Mesothelial cell of epicardium (in vitro differentiated cells): Measurements from ENCODE around the gene SAP30BP. TPM values are rescaled to one million over a fixed set of nuclear protein-coding genes. Genes with fewer than 3 reads are reported as not detected.

Source experiments
- DNase-seq, 2 experiments: peaks; one replicate each; pipeline ENCODE4 v3.0.0; 2021; ENCODE audit warnings: low spot score in 2 of 2; ENCODE audit not compliant: unreplicated experiment in 2 of 2
- H3K27ac Mint-ChIP-seq: 2 replicates; pipeline ENCODE4 v1.8.0; 2021; ENCODE audit warnings: mixed read lengths
- H3K27me3 Mint-ChIP-seq: 2 replicates; pipeline ENCODE4 v1.8.0; 2021; ENCODE audit warnings: low read depth, mixed read lengths
- H3K36me3 Mint-ChIP-seq: 2 replicates; pipeline ENCODE4 v1.8.0; 2021; ENCODE audit warnings: mixed read lengths
- H3K4me1 Mint-ChIP-seq: 2 replicates; pipeline ENCODE4 v1.8.0; 2021; ENCODE audit warnings: mixed read lengths
- H3K4me3 Mint-ChIP-seq: 2 replicates; pipeline ENCODE4 v1.8.0; 2021; ENCODE audit warnings: mild to moderate bottlenecking, moderate library complexity, mixed read lengths
- H3K9me3 Mint-ChIP-seq: 2 replicates; pipeline ENCODE4 v1.8.0; 2021; ENCODE audit warnings: mixed read lengths
- CTCF ChIP-seq: fragments of 200-600 bp; sonication (generic); IDR thresholded peaks from one replicate; pipeline ENCODE4 v1.5.0; 2021; ENCODE audit warnings: antibody characterized with exemption; ENCODE audit not compliant: unreplicated experiment
- total RNA-seq: library from RNA; stranded (reverse); gene quantifications from 3 replicates; pipeline ENCODE4 v1.2.1, GENCODE V29; 2021

Gene SAP30BP
- total RNA-seq, 1 donor from 2014 or later = 96.0 TPM

GRCh38 chr17:75646638-75646992, 20.5 kb upstream of the SAP30BP start:
- Mint-ChIP-seq H3K4me3 (no peak overlapping the region), H3K9me3 (no peaks in the 10 kb centered on the region), H3K27ac (peak overlapping the region; percentile 96), H3K4me1 (peaks cover 34% of the 10 kb centered on the region), H3K27me3 (no peaks in the 10 kb centered on the region), H3K36me3 (peaks cover 18% of the 10 kb centered on the region)
- no peak for DNase-seq
- TF ChIP-seq CTCF = no peak

- DNase-seq = no peak
- H3K27ac Mint-ChIP-seq = peak overlapping the region; percentile 96
- H3K9me3 Mint-ChIP-seq = no peaks in the 10 kb centered on the region
- H3K4me3 Mint-ChIP-seq = no peak overlapping the region
- H3K36me3 Mint-ChIP-seq = peaks cover 18% of the 10 kb centered on the region
- H3K27me3 Mint-ChIP-seq = no peaks in the 10 kb centered on the region
- peaks cover 29% of the 10 kb centered on the region for H3K4me1 Mint-ChIP-seq
- TF ChIP-seq CTCF = no peak
These were observed 20.1 kb upstream of the SAP30BP start for GRCh38 chr17:75647061-75647460.

GRCh38 chr17:75647921-75648320, 19.2 kb upstream of the SAP30BP start:
- peaks cover 20% of the 10 kb centered on the region for H3K36me3 Mint-ChIP-seq
- H3K4me1 Mint-ChIP-seq = peaks cover 23% of the 10 kb centered on the region
- DNase-seq = no peak
- no peaks in the 10 kb centered on the region for H3K27me3 Mint-ChIP-seq
- H3K9me3 Mint-ChIP-seq = no peaks in the 10 kb centered on the region
- peak overlapping the region; percentile 88 for H3K27ac Mint-ChIP-seq
- H3K4me3 Mint-ChIP-seq = no peak overlapping the region
- TF ChIP-seq CTCF = no peak

DNA sequence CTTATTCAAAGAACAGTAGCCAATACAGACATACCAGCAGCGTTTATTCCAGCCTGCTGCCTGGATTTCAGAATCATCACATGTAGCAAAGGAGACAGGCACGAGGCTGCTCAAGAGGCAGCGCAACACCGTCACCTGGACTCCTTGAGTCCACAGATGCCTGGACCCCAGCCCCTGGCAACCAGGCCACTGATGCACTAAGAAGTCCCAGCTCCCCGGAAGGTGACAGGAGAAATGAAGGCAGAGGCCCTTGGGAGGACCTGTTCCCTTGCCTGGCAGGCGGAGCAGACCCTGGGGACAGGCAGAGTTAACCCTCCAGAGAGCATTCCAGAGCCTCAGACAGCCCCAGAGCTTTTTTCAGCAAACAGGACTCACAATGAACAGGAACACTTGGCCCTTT, 17.5 kb upstream of the SAP30BP start:
- no peaks in the 10 kb centered on the region for H3K9me3 Mint-ChIP-seq
- no peak for DNase-seq
- peaks cover 22% of the 10 kb centered on the region for H3K4me1 Mint-ChIP-seq
- H3K4me3 Mint-ChIP-seq = no peak overlapping the region
- H3K36me3 Mint-ChIP-seq = peaks cover 24% of the 10 kb centered on the region
- no peaks in the 10 kb centered on the region for H3K27me3 Mint-ChIP-seq
- TF ChIP-seq CTCF = no peak
- H3K27ac Mint-ChIP-seq = no peak overlapping the region

DNA sequence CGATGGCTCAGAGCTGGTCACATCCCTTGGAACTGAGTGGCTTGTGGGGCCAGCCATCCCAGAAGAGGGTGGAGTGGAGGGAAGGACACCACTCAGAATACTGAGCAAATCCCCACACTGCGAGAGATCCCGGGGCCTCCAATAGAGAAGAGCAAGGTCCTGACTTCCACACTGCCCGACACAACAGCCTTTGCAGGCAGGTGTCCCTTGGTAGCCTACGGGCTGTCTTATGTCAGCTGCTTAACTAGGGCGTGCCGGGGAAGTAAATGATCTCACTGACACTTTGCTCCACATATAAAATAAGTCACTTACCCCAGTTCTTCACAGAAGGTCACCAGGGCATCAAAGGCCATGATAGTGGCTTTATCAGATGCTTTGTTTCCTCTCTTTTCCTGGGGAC, 16.3 kb upstream of the SAP30BP start:
- Mint-ChIP-seq H3K9me3 (no peaks in the 10 kb centered on the region), H3K4me1 (peaks cover 10% of the 10 kb centered on the region), H3K36me3 (peaks cover 24% of the 10 kb centered on the region), H3K27ac (no peak overlapping the region), H3K27me3 (no peaks in the 10 kb centered on the region), H3K4me3 (no peak overlapping the region)
- TF ChIP-seq CTCF = no peak
- no peak for DNase-seq

- peaks cover 32% of the 10 kb centered on the region for H3K36me3 Mint-ChIP-seq
- no peaks in the 10 kb centered on the region for H3K9me3 Mint-ChIP-seq
- no peak for TF ChIP-seq CTCF
These were observed 14.8 kb upstream of the SAP30BP start for GRCh38 chr17:75652341-75652740.

More at GRCh38 chr17:75652341-75652740, 14.8 kb upstream of the SAP30BP start:
- Mint-ChIP-seq H3K27me3 (no peaks in the 10 kb centered on the region), H3K27ac (peak overlapping the region; percentile 30), H3K4me3 (no peak overlapping the region), H3K4me1 (peaks cover 2% of the 10 kb centered on the region)
- DNase-seq = no peak
